Peyer's patch (tissue), 4 donors: ENCODE data around the gene BAIAP2L1.

Experiments used
- CTCF ChIP-seq, 6 experiments: fragments of 450-650 bp in 4 of 6; fragments of 200-600 bp in 2 of 6; sonication (generic) in 1 of 6; IDR thresholded peaks; one replicate each; pipeline ENCODE4 v1.5.1; 2017 to 2019; ENCODE audit warnings: antibody characterized with exemption in 6 of 6, mild to moderate bottlenecking in 3 of 6, moderate library complexity in 1 of 6
- POLR2A ChIP-seq, 2 donors: fragments of 450-650 bp; IDR thresholded peaks; one replicate each; pipeline ENCODE4 v1.5.1; 2017; ENCODE audit warnings: antibody characterized with exemption in 2 of 2, mild to moderate bottlenecking in 2 of 2, moderate library complexity in 2 of 2

- TF ChIP-seq CTCF (IDR thresholded peaks at IDR 0.05) (no peak), POLR2A (IDR thresholded peaks at IDR 0.05) (no peak)
Measured at GRCh38 chr7:98348726-98349474, 52.0 kb downstream of the BAIAP2L1 start.
